ENCODE results near the gene COL6A2.

DNA sequence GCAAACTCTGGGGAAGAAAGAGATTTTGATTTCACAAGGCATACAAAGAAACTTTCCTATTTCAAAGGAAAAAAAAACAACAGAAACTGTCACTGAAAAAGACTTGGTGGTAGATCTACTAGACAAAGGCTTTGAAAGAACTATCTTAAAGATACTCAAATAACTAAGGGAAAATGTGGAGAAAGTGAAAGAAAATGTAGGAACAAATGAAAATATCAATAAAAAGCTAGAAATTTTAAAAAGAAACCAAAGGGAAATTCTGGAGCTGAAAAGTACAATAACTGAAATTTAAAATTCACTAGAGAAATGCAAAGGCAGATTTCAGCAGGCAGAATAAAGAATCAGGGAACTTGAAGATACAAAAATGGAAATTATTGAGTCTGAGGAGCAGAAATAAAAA is 6.2 kb downstream of the COL6A2 start:
- TF ChIP-seq, protein P1, sequence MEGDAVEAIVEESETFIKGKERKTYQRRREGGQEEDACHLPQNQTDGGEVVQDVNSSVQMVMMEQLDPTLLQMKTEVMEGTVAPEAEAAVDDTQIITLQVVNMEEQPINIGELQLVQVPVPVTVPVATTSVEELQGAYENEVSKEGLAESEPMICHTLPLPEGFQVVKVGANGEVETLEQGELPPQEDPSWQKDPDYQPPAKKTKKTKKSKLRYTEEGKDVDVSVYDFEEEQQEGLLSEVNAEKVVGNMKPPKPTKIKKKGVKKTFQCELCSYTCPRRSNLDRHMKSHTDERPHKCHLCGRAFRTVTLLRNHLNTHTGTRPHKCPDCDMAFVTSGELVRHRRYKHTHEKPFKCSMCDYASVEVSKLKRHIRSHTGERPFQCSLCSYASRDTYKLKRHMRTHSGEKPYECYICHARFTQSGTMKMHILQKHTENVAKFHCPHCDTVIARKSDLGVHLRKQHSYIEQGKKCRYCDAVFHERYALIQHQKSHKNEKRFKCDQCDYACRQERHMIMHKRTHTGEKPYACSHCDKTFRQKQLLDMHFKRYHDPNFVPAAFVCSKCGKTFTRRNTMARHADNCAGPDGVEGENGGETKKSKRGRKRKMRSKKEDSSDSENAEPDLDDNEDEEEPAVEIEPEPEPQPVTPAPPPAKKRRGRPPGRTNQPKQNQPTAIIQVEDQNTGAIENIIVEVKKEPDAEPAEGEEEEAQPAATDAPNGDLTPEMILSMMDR (IDR thresholded peaks at IDR 0.05) = no peak
- no peak for TF ChIP-seq EP300 (IDR thresholded peaks at IDR 0.05)
- TF ChIP-seq POLR2A (IDR thresholded peaks at IDR 0.05; ENCODE audit: low read depth) = no peak

Data from esophagus muscularis mucosa (tissue), 4 donors.